Adrenal gland (tissue), 5 donors: ENCODE results near the gene RCE1.

Experiments
- POLR2A ChIP-seq, 2 donors: fragments of 450-650 bp; IDR thresholded peaks; one replicate each; pipeline ENCODE4 v1.6.1; 2017; ENCODE audit warnings: antibody characterized with exemption in 2 of 2, mild to moderate bottlenecking in 2 of 2, moderate library complexity in 1 of 2
- TF ChIP-seq, protein P1 (sequence below), 6 experiments: fragments of 450-650 bp in 4 of 6; fragments of 200-600 bp in 2 of 6; sonication (generic) in 1 of 6; IDR thresholded peaks; 1 replicate in 5 of 6; 2 replicates in 1 of 6; pipeline versions ENCODE4 v1.5.1 to v1.8.0; 2016 to 2021; ENCODE audit warnings: antibody characterized with exemption in 6 of 6, mild to moderate bottlenecking in 2 of 6, moderate library complexity in 1 of 6
- donor health status: DM: no; HTN: no; CAD: no.

- TF ChIP-seq POLR2A (IDR thresholded peaks at IDR 0.05) = no peak
- TF ChIP-seq, protein P1, sequence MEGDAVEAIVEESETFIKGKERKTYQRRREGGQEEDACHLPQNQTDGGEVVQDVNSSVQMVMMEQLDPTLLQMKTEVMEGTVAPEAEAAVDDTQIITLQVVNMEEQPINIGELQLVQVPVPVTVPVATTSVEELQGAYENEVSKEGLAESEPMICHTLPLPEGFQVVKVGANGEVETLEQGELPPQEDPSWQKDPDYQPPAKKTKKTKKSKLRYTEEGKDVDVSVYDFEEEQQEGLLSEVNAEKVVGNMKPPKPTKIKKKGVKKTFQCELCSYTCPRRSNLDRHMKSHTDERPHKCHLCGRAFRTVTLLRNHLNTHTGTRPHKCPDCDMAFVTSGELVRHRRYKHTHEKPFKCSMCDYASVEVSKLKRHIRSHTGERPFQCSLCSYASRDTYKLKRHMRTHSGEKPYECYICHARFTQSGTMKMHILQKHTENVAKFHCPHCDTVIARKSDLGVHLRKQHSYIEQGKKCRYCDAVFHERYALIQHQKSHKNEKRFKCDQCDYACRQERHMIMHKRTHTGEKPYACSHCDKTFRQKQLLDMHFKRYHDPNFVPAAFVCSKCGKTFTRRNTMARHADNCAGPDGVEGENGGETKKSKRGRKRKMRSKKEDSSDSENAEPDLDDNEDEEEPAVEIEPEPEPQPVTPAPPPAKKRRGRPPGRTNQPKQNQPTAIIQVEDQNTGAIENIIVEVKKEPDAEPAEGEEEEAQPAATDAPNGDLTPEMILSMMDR (IDR thresholded peaks at IDR 0.05) = no peak
Observed at GRCh38 chr11:66869567-66869870, 26.3 kb downstream of the RCE1 start.
